NCI-H146 treated with DMSO at 0.1 percent for 48 hours (cell line): ENCODE results near the gene CAPZA1.

Experiments used
- DNase-seq: peaks from one replicate; lab custom pipeline; 2025; ENCODE audit not compliant: unreplicated experiment; lab: John Stamatoyannopoulos, UW

CAPZA1 gene

GRCh38 chr1:112675728-112676381 is 56.2 kb downstream of the CAPZA1 start:
- no peak for DNase-seq

GRCh38 chr1:112676543-112676942 is 56.9 kb downstream of the CAPZA1 start:
- no peak for DNase-seq

DNA sequence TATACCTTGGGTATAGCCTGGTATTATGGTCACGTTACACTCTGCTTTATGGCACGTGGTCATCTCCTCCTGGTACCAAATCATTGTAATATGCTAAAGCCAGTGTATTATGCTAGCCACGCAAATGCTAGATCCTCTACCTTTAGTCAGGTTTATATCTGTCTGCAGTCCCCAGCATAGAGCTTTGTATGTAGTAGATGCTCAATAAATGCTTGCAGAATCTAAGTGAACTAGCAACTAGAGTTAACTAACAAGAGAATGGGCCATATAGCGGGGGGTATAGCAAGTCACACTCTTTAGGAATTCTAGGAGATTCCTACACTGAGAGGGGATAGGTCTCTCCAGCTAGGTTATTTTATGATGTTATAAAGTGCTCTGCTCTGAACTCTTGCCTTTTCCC is 57.9 kb downstream of the CAPZA1 start:
- DNase-seq = no peak

- no peak for DNase-seq
Measured at GRCh38 chr1:112678605-112679004, 59.0 kb downstream of the CAPZA1 start.

- DNase-seq = no peak
Measured at GRCh38 chr1:112685913-112686312, 66.3 kb downstream of the CAPZA1 start.

GRCh38 chr1:112686417-112686816 is 66.8 kb downstream of the CAPZA1 start:
- DNase-seq = no peak

- no peak for DNase-seq
Measured at GRCh38 chr1:112686835-112687234, 67.2 kb downstream of the CAPZA1 start.

DNA sequence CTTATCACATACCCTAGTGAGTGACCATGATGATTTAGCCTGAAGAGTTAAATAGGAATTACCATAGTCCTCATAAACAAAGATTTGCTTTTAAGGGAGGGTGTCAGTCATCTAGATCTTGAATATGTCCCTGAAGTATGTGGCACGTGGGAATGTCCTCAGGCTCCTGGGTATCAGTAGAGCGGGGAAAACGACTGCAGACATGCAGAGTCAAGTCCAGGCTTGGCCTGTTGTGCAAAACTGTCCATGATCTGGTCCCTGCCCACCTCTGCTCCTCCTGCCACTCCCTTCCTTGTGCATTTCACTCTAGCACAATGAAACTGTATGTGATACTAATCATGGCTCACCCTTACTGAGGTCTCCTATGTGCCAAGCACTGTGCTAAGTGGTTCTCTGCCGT is 67.7 kb downstream of the CAPZA1 start:
- no peak for DNase-seq

DNA sequence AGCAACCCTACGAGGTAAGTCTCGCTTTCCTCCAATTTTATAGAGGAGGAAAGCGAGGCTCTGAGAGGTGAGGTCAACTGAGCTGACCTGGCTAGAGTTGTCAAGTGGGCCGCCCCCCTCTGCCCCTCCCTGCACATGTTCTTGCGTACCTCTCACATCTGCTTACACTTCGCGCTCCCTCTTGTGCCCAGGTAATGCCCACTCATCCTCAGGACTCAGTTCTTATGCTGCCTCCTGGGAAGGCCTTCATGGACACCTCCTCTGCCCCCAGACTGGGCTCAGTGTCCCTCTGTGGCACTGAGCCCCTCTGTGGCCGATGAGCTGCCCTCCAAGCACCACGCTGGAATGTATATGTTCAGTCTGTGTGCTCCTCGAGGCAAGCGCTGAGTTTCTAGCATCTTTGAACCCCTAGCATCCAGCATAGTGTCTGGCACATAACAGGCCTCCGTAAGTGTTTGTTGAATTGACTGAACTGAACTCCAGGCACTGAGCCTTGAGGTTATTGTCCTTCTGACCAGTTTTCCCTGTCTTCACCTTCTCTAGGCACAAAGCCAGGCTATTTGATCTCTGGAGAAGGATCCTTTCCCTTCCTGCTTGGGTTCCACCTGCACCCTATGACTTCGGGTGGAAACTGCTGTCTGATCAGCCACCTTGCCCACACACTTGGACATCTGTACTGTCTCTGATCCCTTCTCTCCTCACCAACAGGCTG is 68.3 kb downstream of the CAPZA1 start:
- DNase-seq = no peak

- DNase-seq = no peak
Measured at GRCh38 chr1:112688781-112689193, 69.2 kb downstream of the CAPZA1 start.

DNA sequence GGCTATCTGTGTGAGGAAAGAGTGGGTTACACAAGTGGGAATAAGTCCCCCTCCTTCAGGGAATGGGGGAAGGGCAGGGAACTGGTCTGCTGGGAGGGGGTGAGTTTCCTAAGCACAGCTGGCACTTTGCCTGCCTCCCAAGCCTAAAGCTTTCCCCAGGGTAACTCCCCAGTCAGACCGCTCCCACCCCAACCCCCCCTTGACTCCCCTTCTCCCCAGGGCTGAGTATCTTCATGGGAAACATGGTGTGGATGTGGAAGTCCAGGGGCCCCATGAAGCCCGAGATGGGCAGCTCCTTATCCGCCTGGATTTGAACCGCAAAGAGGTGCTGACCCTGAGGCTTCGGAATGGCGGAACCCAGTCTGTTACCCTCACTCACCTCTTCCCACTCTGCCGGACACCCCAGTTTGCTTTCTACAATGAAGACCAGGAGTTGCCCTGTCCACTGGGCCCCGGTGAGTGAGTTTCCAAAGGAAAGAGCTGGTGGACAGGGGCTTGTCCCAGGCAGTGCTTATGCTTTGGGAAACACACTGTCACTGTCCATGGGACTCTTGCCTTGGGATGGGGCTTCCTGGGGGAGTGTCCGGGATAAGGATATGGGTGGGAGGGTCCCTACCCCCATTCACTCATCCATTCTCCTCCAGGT is 69.7 kb downstream of the CAPZA1 start:
- DNase-seq = no peak

- no peak for DNase-seq
Measured at GRCh38 chr1:112689842-112690237, 70.2 kb downstream of the CAPZA1 start.

DNA sequence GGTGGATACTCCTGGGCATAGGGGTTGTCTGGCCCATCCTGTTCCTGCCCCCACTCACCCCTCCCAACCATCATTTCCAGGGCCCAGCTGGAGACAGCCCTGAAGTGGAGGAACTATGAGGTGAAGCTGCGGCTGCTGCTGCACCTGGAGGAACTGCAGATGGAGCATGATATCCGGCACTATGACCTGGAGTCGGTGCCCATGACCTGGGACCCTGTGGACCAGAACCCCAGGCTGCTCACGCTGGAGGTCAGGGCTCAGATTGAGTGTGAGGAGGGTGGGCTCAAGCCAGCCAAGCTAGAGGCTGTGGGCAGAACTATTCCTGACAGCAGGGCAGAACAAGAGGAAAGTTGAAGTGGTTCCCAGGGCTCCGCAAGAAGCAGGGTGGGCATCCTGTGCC is 73.0 kb downstream of the CAPZA1 start:
- no peak for DNase-seq

DNA sequence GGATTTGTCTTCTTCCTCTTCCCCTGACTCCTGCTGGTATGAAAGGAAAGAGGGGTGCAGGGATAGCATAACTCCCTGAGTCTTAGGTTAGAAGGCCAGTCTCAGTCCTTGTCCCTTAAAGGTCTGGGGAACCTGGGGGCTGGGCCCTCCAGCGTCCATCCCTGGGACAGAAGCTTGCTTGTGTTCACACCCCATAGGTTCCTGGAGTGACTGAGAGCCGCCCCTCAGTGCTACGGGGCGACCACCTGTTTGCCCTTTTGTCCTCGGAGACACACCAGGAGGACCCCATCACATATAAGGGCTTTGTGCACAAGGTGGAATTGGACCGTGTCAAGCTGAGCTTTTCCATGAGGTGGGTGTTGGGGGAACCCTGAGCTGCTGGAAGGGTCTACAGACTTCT is 74.2 kb downstream of the CAPZA1 start:
- DNase-seq = no peak

- DNase-seq = no peak
Measured at GRCh38 chr1:112694363-112694929, 74.8 kb downstream of the CAPZA1 start.

- no peak for DNase-seq
Measured at GRCh38 chr1:112695276-112695675, 75.6 kb downstream of the CAPZA1 start.

GRCh38 chr1:112696578-112697314 is 77.1 kb downstream of the CAPZA1 start:
- no peak for DNase-seq

DNA sequence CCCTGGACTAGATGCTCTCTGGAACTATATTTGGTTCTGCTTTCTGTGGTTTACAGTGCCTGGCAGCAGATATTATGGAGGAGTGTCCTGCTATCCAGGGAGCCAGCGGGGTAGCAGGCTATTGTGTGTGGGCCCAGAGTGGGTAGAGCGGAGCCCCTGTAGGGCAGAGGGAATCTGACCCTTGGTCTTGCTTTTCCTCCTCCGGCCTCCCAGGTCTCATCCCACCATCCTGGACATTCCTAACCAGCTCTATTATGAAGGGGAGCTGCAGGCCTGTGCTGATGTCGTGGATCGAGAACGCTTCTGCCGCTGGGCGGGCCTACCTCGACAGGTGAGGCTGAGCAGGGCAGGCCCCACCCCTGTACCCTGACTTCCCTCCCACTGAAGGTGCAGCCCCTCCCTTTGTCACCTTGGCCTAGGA is 78.2 kb downstream of the CAPZA1 start:
- no peak for DNase-seq

- no peak for DNase-seq
Measured at GRCh38 chr1:112698366-112699310, 79.0 kb downstream of the CAPZA1 start.
